K562 (cell line): ENCODE measurements around the gene DNAJB12. TPM values are rescaled to one million over a fixed set of nuclear protein-coding genes. Genes with fewer than 3 reads are reported as not detected.

ENCODE experiments used
- CBFA2T2 ChIP-seq: fragments of 450-650 bp; conservative IDR thresholded peaks from 2 replicates; pipeline ENCODE4 v1.6.1; 2017; ENCODE audit warnings: mild to moderate bottlenecking
- CBX5 ChIP-seq: IDR thresholded peaks from 2 replicates; pipeline ENCODE4 v1.6.1; 2014; ENCODE audit warnings: low read depth, borderline replicate concordance
- CTBP1 ChIP-seq: fragments of 450-650 bp; IDR thresholded peaks from 2 replicates; pipeline ENCODE4 v1.6.1; 2016; ENCODE audit warnings: borderline replicate concordance
- GABPB1 ChIP-seq: sonication (generic); formaldehyde crosslinking; IDR thresholded peaks from 2 replicates; pipeline ENCODE4 v1.8.0; 2022; ENCODE audit warnings: mild to moderate bottlenecking, missing genetic modification reagents
- KAT2B ChIP-seq: IDR thresholded peaks from one replicate; pipeline ENCODE4 v1.6.1; 2012; ENCODE audit warnings: low read depth, mild to moderate bottlenecking, control low read depth, inconsistent platforms, low read length, moderate library complexity
- MECOM ChIP-seq: fragments of 250-450 bp; sonication (Bioruptor Pico); IDR thresholded peaks from 2 replicates; pipeline ENCODE4 v1.8.0; 2022; ENCODE audit warnings: inconsistent platforms
- NFE2L1 ChIP-seq: fragments of 450-650 bp; IDR thresholded peaks from 2 replicates; pipeline ENCODE4 v1.6.1; 2016; ENCODE audit warnings: missing genetic modification characterization, low read depth, mild to moderate bottlenecking, missing compliant biosample characterization, moderate library complexity, borderline replicate concordance
- NONO ChIP-seq, 2 experiments: fragments of 200-400 bp in 1 of 2; fragments of 450-650 bp in 1 of 2; formaldehyde crosslinking in 1 of 2; IDR thresholded peaks; 2 replicates each; pipeline ENCODE4 v1.6.1; 2017; ENCODE audit warnings: low read depth in 2 of 2, mild to moderate bottlenecking in 2 of 2, moderate library complexity in 2 of 2, low read length in 1 of 2
- NR2C1 ChIP-seq, 2 experiments: fragments of 450-650 bp; IDR thresholded peaks; 2 replicates each; pipeline ENCODE4 v1.6.1; 2017; ENCODE audit warnings: mild to moderate bottlenecking in 2 of 2, antibody characterized with exemption in 1 of 2, inconsistent platforms in 1 of 2, missing compliant biosample characterization in 1 of 2, missing genetic modification characterization in 1 of 2
- NR2C2 ChIP-seq, 2 experiments: fragments of 200-800 bp in 1 of 2; sonication (Bioruptor generic) in 1 of 2; sonication (generic) in 1 of 2; formaldehyde crosslinking in 1 of 2; IDR thresholded peaks; 2 replicates each; pipeline versions ENCODE4 v1.6.1 to v1.8.0; 2016 to 2022; ENCODE audit warnings: mild to moderate bottlenecking in 1 of 2, missing compliant biosample characterization in 1 of 2, missing genetic modification characterization in 1 of 2, missing genetic modification reagents in 1 of 2
- PTRF ChIP-seq: fragments of 450-650 bp; IDR thresholded peaks from 2 replicates; pipeline ENCODE4 v1.6.1; 2016; ENCODE audit warnings: mild to moderate bottlenecking, missing genetic modification characterization, missing compliant biosample characterization
- TFAM ChIP-seq: fragments of 250-450 bp; sonication (Bioruptor Pico); conservative IDR thresholded peaks from 2 replicates; pipeline ENCODE4 v1.5.0; 2021; ENCODE audit warnings: mild to moderate bottlenecking, moderate library complexity
- TSHZ1 ChIP-seq: fragments of 250-450 bp; sonication (Bioruptor Pico); IDR thresholded peaks from 2 replicates; pipeline ENCODE4 v1.4.0; 2020; ENCODE audit warnings: mild to moderate bottlenecking, moderate library complexity
- ZFX ChIP-seq: sonication (generic); formaldehyde crosslinking; IDR thresholded peaks from 2 replicates; pipeline ENCODE4 v1.8.0; 2022; ENCODE audit warnings: mild to moderate bottlenecking, missing genetic modification reagents, moderate library complexity
- ZNF239 ChIP-seq: fragments of 250-450 bp; sonication (Bioruptor Pico); IDR thresholded peaks from 2 replicates; pipeline ENCODE4 v1.4.0; 2020; ENCODE audit warnings: mild to moderate bottlenecking
- ZNF444 ChIP-seq: fragments of 250-450 bp; sonication (Bioruptor Pico); IDR thresholded peaks from 2 replicates; pipeline ENCODE4 v1.4.0; 2020; ENCODE audit warnings: mild to moderate bottlenecking, moderate library complexity
- ZNF766 ChIP-seq: fragments of 200-800 bp; sonication (Bioruptor generic); conservative IDR thresholded peaks from 2 replicates; pipeline ENCODE4 v1.6.1; 2016; ENCODE audit warnings: missing genetic modification characterization, missing compliant biosample characterization
- polyA plus RNA-seq, 8 experiments: library from polyadenylated mRNA; depleted of rRNA in 4 of 8; stranded (reverse) in 5 of 8; unstranded in 3 of 8; fragments of >200 nt; fragmentation: Nextera tagmentation in 2 of 8; fragmentation: Illumina TruSeq in 1 of 8; extraction: Ambion mirVana in 2 of 8; extraction: Trizol in 1 of 8; gene quantifications; 2 replicates each; pipeline versions ENCODE4 v1.2.1 to v1.2.3, GENCODE V29; 2011 to 2014; ENCODE audit warnings: inconsistent platforms in 1 of 8, missing spikeins in 1 of 8
- total RNA-seq, 7 experiments: library from RNA; depleted of rRNA in 6 of 7; stranded (reverse); fragments of >200 nt in 6 of 7; fragmentation: Illumina TruSeq in 2 of 7; extraction: Trizol in 2 of 7; gene quantifications; 2 replicates each; pipeline versions ENCODE4 v1.2.1 to v1.2.3, GENCODE V29; 2011 to 2021; ENCODE audit warnings: low replicate concordance in 1 of 7
- TF ChIP-seq, protein P1 (sequence below): fragments of 450-650 bp; IDR thresholded peaks from 2 replicates; pipeline ENCODE4 v1.6.1; 2016; ENCODE audit warnings: borderline replicate concordance
- TF ChIP-seq, protein P2 (sequence below): sonication (generic); formaldehyde crosslinking; IDR thresholded peaks from 2 replicates; pipeline ENCODE4 v1.8.0; 2022; ENCODE audit warnings: mild to moderate bottlenecking, missing genetic modification reagents
- TF ChIP-seq, protein P3 (sequence below): fragments of 450-650 bp; IDR thresholded peaks from 2 replicates; pipeline ENCODE4 v1.6.1; 2016; ENCODE audit warnings: antibody characterized with exemption

Gene DNAJB12
- total and polyA plus RNA-seq, 9 of the 15 experiments (the other 6 are each of a cell fraction or from before 2014, with no cell fraction given), result 3.5 to 31.5 (median 20.3) TPM

GRCh38 chr10:72316386-72316700 is 38.4 kb downstream of the DNAJB12 start (continued):
- no peak for TF ChIP-seq KAT2B
- TF ChIP-seq CBX5, result no peak
- TF ChIP-seq, protein P1, sequence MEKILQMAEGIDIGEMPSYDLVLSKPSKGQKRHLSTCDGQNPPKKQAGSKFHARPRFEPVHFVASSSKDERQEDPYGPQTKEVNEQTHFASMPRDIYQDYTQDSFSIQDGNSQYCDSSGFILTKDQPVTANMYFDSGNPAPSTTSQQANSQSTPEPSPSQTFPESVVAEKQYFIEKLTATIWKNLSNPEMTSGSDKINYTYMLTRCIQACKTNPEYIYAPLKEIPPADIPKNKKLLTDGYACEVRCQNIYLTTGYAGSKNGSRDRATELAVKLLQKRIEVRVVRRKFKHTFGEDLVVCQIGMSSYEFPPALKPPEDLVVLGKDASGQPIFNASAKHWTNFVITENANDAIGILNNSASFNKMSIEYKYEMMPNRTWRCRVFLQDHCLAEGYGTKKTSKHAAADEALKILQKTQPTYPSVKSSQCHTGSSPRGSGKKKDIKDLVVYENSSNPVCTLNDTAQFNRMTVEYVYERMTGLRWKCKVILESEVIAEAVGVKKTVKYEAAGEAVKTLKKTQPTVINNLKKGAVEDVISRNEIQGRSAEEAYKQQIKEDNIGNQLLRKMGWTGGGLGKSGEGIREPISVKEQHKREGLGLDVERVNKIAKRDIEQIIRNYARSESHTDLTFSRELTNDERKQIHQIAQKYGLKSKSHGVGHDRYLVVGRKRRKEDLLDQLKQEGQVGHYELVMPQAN, result no peak
- no peak for TF ChIP-seq GABPB1 (CRISPR knock-in tag)
- no peak for TF ChIP-seq NONO (IDR thresholded peaks at IDR 0.05; ENCODE audit: low read depth in 2 of 2, low read length in 1 of 2)
- TF ChIP-seq PTRF (tag), result no peak
- TF ChIP-seq, protein P2, sequence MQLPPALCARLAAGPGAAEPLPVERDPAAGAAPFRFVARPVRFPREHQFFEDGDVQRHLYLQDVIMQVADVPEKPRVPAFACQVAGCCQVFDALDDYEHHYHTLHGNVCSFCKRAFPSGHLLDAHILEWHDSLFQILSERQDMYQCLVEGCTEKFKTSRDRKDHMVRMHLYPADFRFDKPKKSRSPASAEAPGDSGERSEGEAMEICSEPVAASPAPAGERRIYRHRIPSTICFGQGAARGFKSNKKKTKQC, result no peak
- TF ChIP-seq MECOM (CRISPR knock-in tag), result no peak; the same call in 1 of the 2 replicates
- TF ChIP-seq CBFA2T2, result no peak
- no peak for TF ChIP-seq ZNF766 (CRISPR knock-in tag)
- no peak for TF ChIP-seq ZNF444
- TF ChIP-seq CTBP1, result no peak
- TF ChIP-seq, protein P3, sequence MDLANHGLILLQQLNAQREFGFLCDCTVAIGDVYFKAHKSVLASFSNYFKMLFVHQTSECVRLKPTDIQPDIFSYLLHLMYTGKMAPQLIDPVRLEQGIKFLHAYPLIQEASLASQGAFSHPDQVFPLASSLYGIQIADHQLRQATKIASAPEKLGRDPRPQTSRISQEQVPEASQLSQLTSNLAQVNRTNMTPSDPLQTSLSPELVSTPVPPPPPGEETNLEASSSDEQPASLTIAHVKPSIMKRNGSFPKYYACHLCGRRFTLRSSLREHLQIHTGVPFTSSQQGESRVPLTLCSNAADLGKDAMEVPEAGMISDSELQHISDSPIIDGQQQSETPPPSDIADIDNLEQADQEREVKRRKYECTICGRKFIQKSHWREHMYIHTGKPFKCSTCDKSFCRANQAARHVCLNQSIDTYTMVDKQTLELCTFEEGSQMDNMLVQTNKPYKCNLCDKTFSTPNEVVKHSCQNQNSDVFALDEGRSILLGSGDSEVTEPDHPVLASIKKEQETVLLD, result no peak
- peak; percentile 19; the same call in 1 of the 2 replicates for TF ChIP-seq NR2C2 (CRISPR knock-in tag; IDR thresholded peaks at IDR 0.05)
- TF ChIP-seq NR2C2 (tag; IDR thresholded peaks at IDR 0.05), result 0 out of 2 replicates have a peak, but pooled peaks have one; percentile 34
- TF ChIP-seq ZNF239 (CRISPR knock-in tag), result no peak
- 0 out of 2 replicates have a peak, but pooled peaks have one; percentile 41 for TF ChIP-seq TSHZ1 (CRISPR knock-in tag)
- TF ChIP-seq ZFX (CRISPR knock-in tag), result no peak
- TF ChIP-seq NR2C1 (IDR thresholded peaks at IDR 0.05), result peak; percentile 69
- peak; percentile 70 for TF ChIP-seq NR2C1 (tag; IDR thresholded peaks at IDR 0.05)
- TF ChIP-seq TFAM, result no peak
- 0 out of 2 replicates have a peak, but pooled peaks have one; percentile 1 for TF ChIP-seq NFE2L1 (tag)
